ENCODE data around the gene RABGAP1L. TPM values are rescaled to one million over a fixed set of nuclear protein-coding genes. Genes with fewer than 3 reads are reported as not detected.
"Not testable (repeated sequence)": the region's sequence is repeated elsewhere in the genome, so short reads cannot be mapped to it uniquely, and the experiment has no call there.

Gene RABGAP1L
- total RNA-seq, 1 experiment from 2014 or later, result 29.3 TPM

GRCh38 chr1:174123843-174124242 lies 35.5 kb upstream of the RABGAP1L start:
- POLR2A ChIA-PET, result no interaction called here
- no peaks in the 10 kb centered on the region for H3K27me3 ChIP-seq (ENCODE audit: insufficient read depth, low read length)
- no peaks in the 10 kb centered on the region for H3K9me2 ChIP-seq (ENCODE audit: insufficient read depth)
- H3K4me2 ChIP-seq (ENCODE audit: low read length), result no peak overlapping the region
- no TSS peak for BruUV-seq (replicated peaks)
- no peaks in the 10 kb centered on the region for H4K20me1 ChIP-seq (ENCODE audit: insufficient read depth)
- no peaks in the 10 kb centered on the region for H3K4me1 ChIP-seq (ENCODE audit: control insufficient read depth in 1 of 2, insufficient read depth in 2 of 2, low read length in 2 of 2)
- no peak overlapping the region for H3K27ac ChIP-seq (ENCODE audit: low read depth, low read length)
- TF ChIP-seq, protein P1, sequence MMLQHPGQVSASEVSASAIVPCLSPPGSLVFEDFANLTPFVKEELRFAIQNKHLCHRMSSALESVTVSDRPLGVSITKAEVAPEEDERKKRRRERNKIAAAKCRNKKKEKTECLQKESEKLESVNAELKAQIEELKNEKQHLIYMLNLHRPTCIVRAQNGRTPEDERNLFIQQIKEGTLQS (IDR thresholded peaks at IDR 0.05), result no peak
- no peak for TF ChIP-seq RAD21 (IDR thresholded peaks at IDR 0.05; ENCODE audit: low read depth)
- TF ChIP-seq TCF7L2 (IDR thresholded peaks at IDR 0.05; ENCODE audit: borderline replicate concordance, extremely low read depth, insufficient read depth, insufficient read length), result no peak
- TF ChIP-seq SP1 (IDR thresholded peaks at IDR 0.05; ENCODE audit: low read depth), result no peak
- TF ChIP-seq ELF1 (IDR thresholded peaks at IDR 0.05; ENCODE audit: borderline replicate concordance, low read depth), result no peak
- TF ChIP-seq SRF (IDR thresholded peaks at IDR 0.05; ENCODE audit: low read depth), result no peak
- no peak for TF ChIP-seq POLR2AphosphoS5 (IDR thresholded peaks at IDR 0.05; ENCODE audit: low read depth, low read length)
- TF ChIP-seq JUND (IDR thresholded peaks at IDR 0.05), result no peak
- no peak for TF ChIP-seq CTCF (IDR thresholded peaks at IDR 0.05 in 2 of 3, conservative IDR thresholded peaks at IDR 0.05 in 1 of 3; ENCODE audit: borderline replicate concordance in 1 of 3, insufficient read depth in 1 of 3, low read depth in 2 of 3, low read length in 2 of 3)
- no peak for TF ChIP-seq ZFX (IDR thresholded peaks at IDR 0.05)
- RAD21 ChIA-PET (ENCODE audit: low non-redundant PET in 1 of 2, low total read pairs in 2 of 2, uncharacterized antibody in 2 of 2, unreplicated experiment in 2 of 2), result no interaction called here
- H3K79me2 ChIP-seq (ENCODE audit: insufficient read depth, low read length), result no peaks in the 10 kb centered on the region
- intact Hi-C loops (cut with micrococcal nuclease), result no loop called here
- H2AFZ ChIP-seq (ENCODE audit: low read depth, low read length, poor library complexity, severe bottlenecking), result no peak overlapping the region
- no peaks in the 10 kb centered on the region for H3K36me3 ChIP-seq (ENCODE audit: control insufficient read depth in 1 of 2, insufficient read depth in 2 of 2, low read length in 2 of 2)
- ATAC-seq (no peak), DNase-seq (ENCODE audit: low read depth, low spot score) (no peak)
- H3K9ac ChIP-seq (ENCODE audit: low read length), result no peak overlapping the region
- no peak overlapping the region for H3K4me3 ChIP-seq (replicated peaks in 1 of 2; ENCODE audit: low read depth in 1 of 2, low read length in 2 of 2)
- no peaks in the 10 kb centered on the region for H3K9me3 ChIP-seq (ENCODE audit: control insufficient read depth in 1 of 2, insufficient read depth in 1 of 2, low read depth in 1 of 2, low read length in 2 of 2)
- CTCF ChIA-PET, result no interaction called here

- H3K4me2 ChIP-seq (ENCODE audit: low read length); H3K79me2 ChIP-seq (ENCODE audit: insufficient read depth, low read length); RAD21 ChIA-PET (ENCODE audit: low non-redundant PET in 1 of 2, low total read pairs in 2 of 2, uncharacterized antibody in 2 of 2, unreplicated experiment in 2 of 2); H3K4me1 ChIP-seq (ENCODE audit: control insufficient read depth in 1 of 2, insufficient read depth in 2 of 2, low read length in 2 of 2); POLR2A ChIA-PET; H3K9me3 ChIP-seq (ENCODE audit: control insufficient read depth in 1 of 2, insufficient read depth in 1 of 2, low read depth in 1 of 2, low read length in 2 of 2); H3K36me3 ChIP-seq (ENCODE audit: control insufficient read depth in 1 of 2, insufficient read depth in 2 of 2, low read length in 2 of 2); intact Hi-C loops (cut with micrococcal nuclease); H2AFZ ChIP-seq (ENCODE audit: low read depth, low read length, poor library complexity, severe bottlenecking); H3K9ac ChIP-seq (ENCODE audit: low read length); H3K4me3 ChIP-seq (replicated peaks in 1 of 2; ENCODE audit: low read depth in 1 of 2, low read length in 2 of 2); H3K27ac ChIP-seq (ENCODE audit: low read depth, low read length); H3K9me2 ChIP-seq (ENCODE audit: insufficient read depth); ATAC-seq; H3K27me3 ChIP-seq (ENCODE audit: insufficient read depth, low read length); DNase-seq (ENCODE audit: low read depth, low spot score); BruUV-seq (replicated peaks); H4K20me1 ChIP-seq (ENCODE audit: insufficient read depth): not testable (repeated sequence)
- CTCF ChIA-PET, result interaction anchor here (0.9 kb wide), 1 partner anchor 12 kb away, joined by 3 read pairs; no protein-coding TSS in a partner anchor
Observed at GRCh38 chr1:174127176-174127575, 32.1 kb upstream of the RABGAP1L start.

All from HCT116 (cell line).